ENCODE data around the gene GDE1.

Gene GDE1

DNA sequence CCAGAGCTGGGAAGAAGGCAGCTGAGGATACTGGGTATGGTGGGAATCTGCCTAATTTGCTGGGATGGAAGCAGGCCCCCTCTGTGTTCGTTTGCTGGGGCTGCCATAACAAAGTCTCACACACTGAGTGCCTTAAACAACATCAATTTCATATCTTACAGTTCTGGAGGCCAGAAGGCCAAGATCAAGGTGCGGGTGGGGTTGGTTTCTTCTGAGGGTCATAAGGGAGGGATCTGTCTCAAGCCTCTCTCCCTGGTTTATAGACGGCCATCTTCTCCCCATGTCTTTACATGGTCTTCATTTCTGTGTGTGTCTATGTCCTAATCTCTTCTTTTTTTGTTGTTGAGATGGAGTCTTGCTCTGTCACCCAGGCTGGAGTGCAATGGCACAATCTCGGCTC lies 35.8 kb downstream of the GDE1 start:
- DNase-seq (ENCODE audit: low spot score), result no peak

DNA sequence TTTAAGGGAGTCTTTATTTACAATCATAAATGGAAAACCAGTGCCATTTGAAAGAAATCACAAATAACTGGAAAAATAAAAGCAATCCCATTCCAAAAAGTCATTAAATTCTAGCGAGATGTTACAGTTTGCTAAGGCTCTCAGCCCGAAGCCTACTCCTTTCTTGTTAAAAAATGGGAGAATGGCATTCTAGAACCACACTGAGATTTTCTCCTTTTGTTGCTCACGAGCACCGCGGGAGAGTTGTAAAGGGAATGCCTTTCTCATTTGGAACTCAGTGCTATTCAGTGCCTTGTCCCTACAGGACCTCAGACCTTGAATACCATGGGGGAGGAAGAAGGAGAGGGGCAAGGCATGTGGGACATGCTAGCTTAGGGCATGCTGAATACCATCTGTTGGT lies 36.3 kb downstream of the GDE1 start:
- no peak for DNase-seq (ENCODE audit: low spot score)

DNA sequence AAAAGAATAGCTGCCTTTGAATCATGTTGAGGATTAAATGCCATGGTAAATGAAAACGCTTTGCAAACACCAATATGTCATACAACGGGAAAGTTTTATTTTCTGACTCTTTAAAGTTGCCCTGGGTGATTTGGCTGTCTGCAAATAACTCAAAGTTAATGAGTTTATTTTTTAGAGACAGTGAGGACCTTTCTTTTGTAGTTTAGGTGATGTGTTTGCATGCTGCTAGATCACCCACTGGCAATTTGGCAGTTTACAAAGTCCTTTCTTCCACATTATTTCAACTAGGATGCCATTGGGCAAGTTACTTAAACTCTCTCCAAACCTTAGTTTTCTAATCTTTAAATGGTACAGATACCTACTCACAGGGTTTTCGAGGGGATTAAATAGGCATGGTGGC lies 37.8 kb downstream of the GDE1 start:
- DNase-seq (ENCODE audit: low spot score), result no peak

DNA sequence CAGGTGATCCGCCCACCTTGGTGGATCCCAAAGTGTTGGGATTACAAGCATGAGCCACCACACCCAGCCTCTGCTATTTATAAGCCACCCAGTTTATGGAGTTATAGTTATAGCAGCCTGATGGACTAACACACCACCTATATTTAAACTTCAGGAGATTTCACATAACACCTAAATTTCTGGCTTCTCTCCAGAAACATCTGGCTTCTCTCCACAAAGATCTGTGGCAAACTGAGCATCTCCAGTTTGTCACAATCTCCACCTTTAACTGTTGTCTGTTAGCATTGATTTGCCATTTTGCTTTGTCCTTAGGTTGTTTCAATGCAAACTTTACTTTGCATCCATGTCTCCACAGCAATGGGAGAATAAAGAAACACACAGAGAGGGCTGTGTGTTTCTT lies 39.6 kb downstream of the GDE1 start:
- DNase-seq (ENCODE audit: low spot score), result no peak

DNA sequence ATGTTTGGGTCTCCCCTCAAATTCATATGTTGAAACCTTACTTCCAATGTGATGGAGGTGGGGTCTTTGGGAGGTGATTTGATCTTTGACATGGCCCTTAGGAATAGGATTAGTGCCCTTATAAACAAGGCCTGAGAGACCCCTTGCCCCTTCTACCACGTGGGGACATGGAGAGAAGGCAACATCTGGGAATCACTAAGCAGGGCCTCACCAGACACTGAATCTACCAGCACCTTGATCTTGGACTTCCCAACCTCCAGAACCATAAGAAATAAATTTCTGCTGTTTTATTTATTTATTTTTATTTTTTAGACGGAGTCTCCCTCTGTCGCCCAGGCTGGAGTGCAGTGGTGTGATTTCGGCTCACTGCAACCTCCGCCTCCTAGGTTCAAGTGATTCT lies 40.1 kb downstream of the GDE1 start:
- no peak for DNase-seq (ENCODE audit: low spot score)

DNA sequence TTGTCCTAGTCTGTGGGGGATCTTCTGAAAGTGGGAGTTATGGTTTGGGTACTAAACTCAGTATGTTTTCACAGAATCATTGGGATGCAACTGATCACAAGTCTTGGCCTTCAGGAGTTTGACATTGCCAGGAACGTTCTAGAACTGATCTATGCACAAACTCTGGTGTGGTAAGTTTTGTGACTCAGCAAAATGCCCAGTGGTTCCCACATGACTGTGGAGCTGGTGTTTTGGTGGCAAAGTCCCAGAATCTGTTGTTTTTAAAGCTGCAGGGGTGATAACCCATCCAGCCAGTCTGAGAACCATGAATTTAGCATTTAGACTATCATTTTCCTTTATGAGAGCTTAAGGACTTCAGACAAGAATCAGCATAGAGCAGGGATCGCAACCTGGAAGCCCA lies 40.6 kb downstream of the GDE1 start:
- DNase-seq (ENCODE audit: low spot score), result no peak

DNA sequence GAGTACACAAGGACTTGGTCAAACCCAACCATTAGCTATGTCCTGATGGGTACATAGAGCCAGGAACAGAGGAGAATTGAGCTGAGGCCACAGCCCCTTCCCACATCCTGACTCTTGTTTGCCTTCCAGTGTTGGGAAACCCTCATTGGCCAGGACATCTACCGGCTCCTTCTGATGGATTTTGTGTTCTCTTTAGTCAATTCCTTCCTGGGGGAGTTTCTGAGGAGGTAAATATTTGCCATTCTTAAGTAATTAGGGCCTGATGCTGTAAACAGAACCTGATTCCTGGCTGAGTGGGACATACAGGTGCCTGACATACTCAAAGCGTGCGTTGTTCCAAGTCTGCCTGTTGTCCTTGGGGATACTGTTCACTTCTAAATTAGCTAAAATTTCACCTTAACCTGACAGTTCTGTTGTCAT lies 42.6 kb downstream of the GDE1 start:
- no peak for DNase-seq (ENCODE audit: low spot score)

DNA sequence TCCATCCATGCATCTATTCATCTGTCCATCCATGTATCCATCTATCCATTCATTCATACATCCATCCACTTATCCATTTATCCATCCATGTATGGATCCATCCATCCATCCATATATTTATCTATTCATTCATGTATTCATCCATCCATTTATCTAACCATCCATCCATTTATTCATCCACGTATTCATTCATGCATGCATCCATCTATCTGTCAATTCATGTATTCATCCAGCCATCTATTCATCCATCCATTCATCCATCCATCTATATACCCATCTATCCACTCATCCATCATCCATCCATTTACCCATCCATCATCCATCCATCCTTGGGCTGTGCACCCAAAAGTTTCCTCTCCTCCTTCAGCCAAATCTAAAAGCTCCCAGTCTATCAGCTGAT lies 43.4 kb downstream of the GDE1 start:
- DNase-seq (ENCODE audit: low spot score), result no peak

DNA sequence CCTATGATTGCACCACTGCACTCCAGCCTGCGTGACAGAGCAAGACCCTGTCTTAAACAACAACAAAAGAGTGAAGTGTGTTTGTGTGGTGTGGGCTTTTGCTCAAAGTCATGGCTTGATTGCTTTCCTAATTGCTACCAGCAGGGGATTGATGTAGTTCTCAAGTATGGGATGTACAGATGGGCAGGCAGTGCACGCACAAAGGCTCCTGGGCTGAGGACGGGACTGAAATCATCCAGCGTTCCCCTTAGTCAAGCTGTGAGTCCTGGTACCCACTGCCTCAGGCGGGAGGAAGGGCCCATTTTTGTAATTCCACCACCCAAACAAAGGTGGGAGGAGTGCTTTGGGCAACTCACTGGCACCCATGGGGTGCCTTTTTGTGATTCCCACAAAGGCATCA lies 47.3 kb downstream of the GDE1 start:
- DNase-seq (ENCODE audit: low spot score), result no peak

DNA sequence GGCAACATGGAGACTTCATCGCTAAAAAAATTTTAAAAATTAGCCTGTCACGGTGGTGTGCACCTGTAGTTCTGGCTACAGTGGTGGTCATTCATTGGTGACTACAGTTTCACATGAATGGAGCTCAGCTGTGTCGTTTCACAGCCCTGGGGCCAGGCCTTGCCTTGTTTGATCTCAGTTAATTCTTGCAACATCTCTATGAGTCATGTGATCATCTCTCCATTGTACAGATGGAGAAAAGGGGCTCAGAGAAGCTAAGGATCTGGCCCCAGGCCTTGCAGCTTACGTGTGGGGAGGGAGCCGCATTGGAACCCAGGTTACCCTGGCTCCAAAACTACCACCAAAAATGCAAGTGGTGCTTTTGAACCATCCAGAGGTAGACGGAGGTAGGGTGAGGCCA lies 49.4 kb downstream of the GDE1 start:
- DNase-seq (ENCODE audit: low spot score), result no peak

DNA sequence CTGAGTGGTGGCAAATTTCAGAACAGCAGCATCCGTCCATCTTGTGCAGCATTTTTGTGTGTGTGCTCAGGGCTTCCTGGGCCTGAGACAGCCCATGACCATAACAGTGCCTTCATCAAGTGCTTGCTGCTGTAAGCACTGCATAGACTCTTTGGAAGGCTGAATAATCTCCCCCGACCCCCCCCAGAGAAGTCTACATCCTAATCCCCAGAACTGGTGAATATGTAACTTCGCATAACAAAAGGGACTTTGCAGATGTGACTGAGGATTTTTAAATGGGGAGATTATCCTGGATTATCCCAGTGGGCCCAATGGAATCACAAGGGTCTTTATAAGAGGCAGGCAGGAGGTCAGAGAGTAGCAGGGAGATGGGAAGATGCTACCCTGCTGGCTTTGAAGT lies 53.6 kb downstream of the GDE1 start:
- DNase-seq (ENCODE audit: low spot score), result no peak

DNA sequence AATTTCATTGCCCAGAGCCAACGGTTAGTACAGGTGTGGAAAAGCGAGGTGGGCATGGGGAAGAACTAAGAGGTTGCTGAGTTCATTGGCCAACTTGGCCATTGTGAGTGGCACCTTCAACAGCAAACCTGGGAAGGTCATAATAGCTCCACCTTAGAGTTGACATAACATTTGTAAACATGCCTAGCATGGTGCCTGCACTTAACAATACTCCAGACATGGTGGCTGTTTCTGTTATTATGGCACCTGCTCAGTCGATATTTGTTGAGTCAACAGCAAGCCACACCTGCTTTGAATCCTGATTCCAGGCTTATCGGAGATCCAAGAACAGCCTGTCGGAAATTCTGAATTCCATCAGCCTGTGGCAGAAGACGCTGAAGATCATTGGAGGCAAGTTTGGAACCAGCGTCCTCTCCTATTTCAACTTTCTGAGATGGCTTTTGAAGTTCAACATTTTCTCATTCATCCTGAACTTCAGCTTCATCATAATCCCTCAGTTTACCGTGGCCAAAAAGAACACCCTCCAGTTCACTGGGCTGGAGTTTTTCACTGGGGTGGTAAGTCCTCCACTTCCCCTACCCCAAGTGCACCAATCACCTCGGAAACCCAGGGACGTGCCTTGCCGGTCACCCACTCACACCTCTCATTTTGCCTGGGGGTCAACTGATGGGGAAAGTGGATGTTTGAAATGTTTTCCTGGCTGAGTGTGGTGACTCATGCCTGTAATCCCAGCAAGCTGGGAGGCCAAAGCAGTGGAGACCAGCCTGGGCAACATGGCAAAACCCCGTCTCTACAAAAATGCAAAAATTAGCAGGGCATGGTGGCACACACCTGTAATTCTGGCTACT lies 58.2 kb downstream of the GDE1 start:
- DNase-seq (ENCODE audit: low spot score), result no peak

DNA sequence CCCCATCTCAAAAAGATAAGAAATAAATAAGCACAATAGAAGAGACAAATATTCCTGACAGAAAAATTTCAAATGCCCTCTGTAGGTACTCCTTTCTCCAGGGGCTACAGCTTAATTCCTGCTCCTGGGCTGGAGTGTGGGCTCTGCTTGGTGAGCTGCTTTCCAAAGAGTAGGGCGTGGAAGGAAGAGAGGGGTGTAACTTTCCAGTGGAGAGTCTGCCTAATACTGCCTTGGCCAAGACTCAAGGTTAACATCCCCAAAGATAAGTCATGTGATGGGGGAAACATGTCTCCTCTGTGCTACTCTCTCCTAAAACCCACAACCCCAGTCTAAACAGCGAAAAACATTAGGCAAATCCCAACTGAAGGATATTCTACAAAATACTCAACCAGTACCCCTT lies 61.5 kb downstream of the GDE1 start:
- no peak for DNase-seq (ENCODE audit: low spot score)

DNA sequence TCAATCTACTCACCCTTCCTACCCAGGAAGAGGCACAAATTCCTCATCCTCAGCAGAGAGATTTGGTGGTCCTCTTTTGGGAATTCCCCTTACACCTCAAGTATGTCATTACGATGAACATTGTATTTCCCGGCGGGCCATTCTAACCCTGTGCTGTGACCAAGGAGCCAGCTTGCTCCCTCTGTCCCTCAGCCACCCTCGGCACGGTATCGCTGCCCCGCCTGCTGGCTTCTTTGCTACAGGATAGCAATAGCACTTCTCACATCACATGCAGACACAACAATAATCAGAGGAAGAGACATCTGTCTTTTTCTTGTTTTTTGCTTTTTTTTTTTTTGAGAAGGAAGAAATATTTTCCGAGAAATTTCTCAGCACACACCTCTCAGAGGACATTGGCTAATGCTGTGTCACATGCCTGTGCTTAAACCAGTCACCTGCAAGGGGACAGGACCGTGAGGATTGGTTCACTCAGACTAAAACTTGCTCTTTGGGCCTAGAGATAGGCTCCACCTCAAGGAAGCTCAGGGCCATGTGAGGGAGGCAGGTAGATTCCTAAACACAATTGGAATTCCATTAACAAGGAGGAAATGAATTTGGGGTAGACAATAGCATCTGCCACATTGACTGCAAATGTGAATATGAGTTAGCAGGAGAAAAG lies 63.0 kb downstream of the GDE1 start:
- no peak for DNase-seq (ENCODE audit: low spot score)

Data from AG08395 (cell line).